Right ventricle myocardium superior (tissue), 1 donor: Measurements from ENCODE around the gene HTR6. TPM values are rescaled to one million over a fixed set of nuclear protein-coding genes. Genes with fewer than 3 reads are reported as not detected.
A peak's percentile ranks its signal among the peaks of the same experiment; 100 is the strongest.

Source experiments
- ATAC-seq: fragments of 200-7000 bp; cut with Tn5 transposase; one replicate; pipeline ENCODE4 v1.9.1; 2020; ENCODE audit warnings: mild to moderate bottlenecking; ENCODE audit not compliant: poor library complexity
- DNase-seq: peaks from one replicate; pipeline ENCODE4 v3.0.0-alpha.2; 2020
- intact Hi-C: fragments of 100-400 bp; cut with DNase I; formaldehyde crosslinking; loops from one replicate; pipeline ENCODE4 v1.11.2; 2022
- total RNA-seq: library from RNA; stranded (reverse); fragmentation: NEBNext Ultra II Directional; extraction: Animal tissue kit (Norgen Biotek cat#: 25700); gene quantifications from one replicate; pipeline ENCODE4 v1.2.1, GENCODE V29; 2021
- donor health status: DM: no; HTN: yes; CAD: no; lungs with severe emphysema.

Gene HTR6
- total RNA-seq, 1 donor from 2014 or later = not detected

- ATAC-seq = no peak
- DNase-seq = no peak
- intact Hi-C loops = no loop called here
Observed at GRCh38 chr1:19678931-19679453, 14.3 kb downstream of the HTR6 start.

- DNase-seq (no peak), ATAC-seq (no peak)
- intact Hi-C loops = no loop called here
Observed at GRCh38 chr1:19679691-19680090, 15.0 kb downstream of the HTR6 start.

- no peak for DNase-seq
- ATAC-seq = no peak
- intact Hi-C loops = no loop called here
Observed at GRCh38 chr1:19680644-19681043, 16.0 kb downstream of the HTR6 start.

GRCh38 chr1:19682257-19682656, 17.6 kb downstream of the HTR6 start:
- no peak for DNase-seq
- no peak for ATAC-seq
- intact Hi-C loops = no loop called here

GRCh38 chr1:19682901-19683300, 18.2 kb downstream of the HTR6 start:
- ATAC-seq = no peak
- intact Hi-C loops = no loop called here
- no peak for DNase-seq

- intact Hi-C loops = no loop called here
- DNase-seq (no peak), ATAC-seq (no peak)
Observed at GRCh38 chr1:19683351-19683750, 18.7 kb downstream of the HTR6 start.

GRCh38 chr1:19684677-19685076, 20.0 kb downstream of the HTR6 start:
- DNase-seq = no peak
- ATAC-seq = no peak
- intact Hi-C loops = no loop called here

- no peak for DNase-seq
- intact Hi-C loops = no loop called here
- no peak for ATAC-seq
Observed at GRCh38 chr1:19685994-19686393, 21.3 kb downstream of the HTR6 start.

GRCh38 chr1:19687414-19687813, 22.7 kb downstream of the HTR6 start:
- ATAC-seq (no peak), DNase-seq (no peak)
- intact Hi-C loops = no loop called here

- DNase-seq = no peak
- intact Hi-C loops = no loop called here
- peak; percentile 59 for ATAC-seq
Observed at GRCh38 chr1:19688041-19688842, 23.6 kb downstream of the HTR6 start.

- intact Hi-C loops = no loop called here
- DNase-seq = no peak
- ATAC-seq = peak; percentile 51
Observed at GRCh38 chr1:19689085-19689757, 24.5 kb downstream of the HTR6 start.

- DNase-seq = no peak
- no peak for ATAC-seq
- intact Hi-C loops = no loop called here
Observed at GRCh38 chr1:19689856-19690255, 25.2 kb downstream of the HTR6 start.

- no peak for ATAC-seq
- DNase-seq = no peak
- intact Hi-C loops = no loop called here
Observed at GRCh38 chr1:19690342-19690741, 25.7 kb downstream of the HTR6 start.

GRCh38 chr1:19694298-19694697, 29.6 kb downstream of the HTR6 start:
- DNase-seq (no peak), ATAC-seq (no peak)
- intact Hi-C loops = no loop called here

GRCh38 chr1:19695772-19696171, 31.1 kb downstream of the HTR6 start:
- intact Hi-C loops = no loop called here
- no peak for DNase-seq
- ATAC-seq = no peak

GRCh38 chr1:19696820-19697219, 32.1 kb downstream of the HTR6 start:
- intact Hi-C loops = no loop called here
- ATAC-seq = no peak
- DNase-seq = no peak

- intact Hi-C loops = no loop called here
- DNase-seq (no peak), ATAC-seq (no peak)
Observed at GRCh38 chr1:19698181-19698580, 33.5 kb downstream of the HTR6 start.

- intact Hi-C loops = loop anchor here (5.0 kb wide), 1 partner anchor 38 kb away; the partner anchor contains the start of gene HTR6
- no peak for ATAC-seq
- no peak for DNase-seq
Observed at GRCh38 chr1:19700079-19700777, 35.6 kb downstream of the HTR6 start.

GRCh38 chr1:19703280-19703679, 38.6 kb downstream of the HTR6 start:
- intact Hi-C loops = loop anchor here (5.0 kb wide), 1 partner anchor 41 kb away; the partner anchor contains the start of gene HTR6
- no peak for ATAC-seq
- DNase-seq = no peak
